Activated CD4-positive, CD25-positive, alpha-beta regulatory T cell treated with anti-CD3 and anti-CD28 coated beads, Interleukin-2, amount 50 U/mL, for 72 hours (primary cell): Measurements from ENCODE around the gene SEMA3D.
"Not testable (repeated sequence)": the region's sequence is repeated elsewhere in the genome, so short reads cannot be mapped to it uniquely, and the experiment has no call there.

Experiments used
- DNase-seq: peaks from one replicate; pipeline ENCODE4 v3.0.0; 2021

Gene SEMA3D

GRCh38 chr7:85023066-85023712 lies 163.7 kb downstream of the SEMA3D start:
- no peak for DNase-seq

GRCh38 chr7:85022064-85022697 lies 164.7 kb downstream of the SEMA3D start:
- DNase-seq: no peak

- DNase-seq: no peak
Observed at GRCh38 chr7:85021101-85021704, 165.7 kb downstream of the SEMA3D start.

GRCh38 chr7:85019778-85020177 lies 167.1 kb downstream of the SEMA3D start:
- no peak for DNase-seq

- no peak for DNase-seq
Observed at GRCh38 chr7:85019176-85019575, 167.7 kb downstream of the SEMA3D start.

GRCh38 chr7:85018498-85018897 lies 168.4 kb downstream of the SEMA3D start:
- no peak for DNase-seq

GRCh38 chr7:85016286-85016685 lies 170.6 kb downstream of the SEMA3D start:
- DNase-seq: no peak

GRCh38 chr7:85014936-85015660 lies 171.8 kb downstream of the SEMA3D start:
- no peak for DNase-seq

- no peak for DNase-seq
Observed at GRCh38 chr7:85011127-85011526, 175.7 kb downstream of the SEMA3D start.

- no peak for DNase-seq
Observed at GRCh38 chr7:85010306-85010705, 176.6 kb downstream of the SEMA3D start.

GRCh38 chr7:85006754-85007153 lies 180.1 kb downstream of the SEMA3D start:
- DNase-seq: no peak

- no peak for DNase-seq
Observed at GRCh38 chr7:85004402-85004801, 182.5 kb downstream of the SEMA3D start.

GRCh38 chr7:85001495-85002345 lies 185.1 kb downstream of the SEMA3D start:
- no peak for DNase-seq

- no peak for DNase-seq
Observed at GRCh38 chr7:85000735-85001350, 186.0 kb downstream of the SEMA3D start.

- DNase-seq: no peak
Observed at GRCh38 chr7:84999450-84999849, 187.4 kb downstream of the SEMA3D start.

- no peak for DNase-seq
Observed at GRCh38 chr7:84998665-84999064, 188.2 kb downstream of the SEMA3D start.

GRCh38 chr7:84997626-84998025 lies 189.2 kb downstream of the SEMA3D start:
- DNase-seq: no peak

GRCh38 chr7:84992954-84993353 lies 193.9 kb downstream of the SEMA3D start:
- DNase-seq: not testable (repeated sequence)

GRCh38 chr7:84985073-84985784 lies 201.6 kb downstream of the SEMA3D start:
- no peak for DNase-seq

- DNase-seq: no peak
Observed at GRCh38 chr7:84982199-84982598, 204.7 kb downstream of the SEMA3D start.
